ENCODE data around the gene CLEC3B. TPM values are rescaled to one million over a fixed set of nuclear protein-coding genes. Genes with fewer than 3 reads are reported as not detected.

Gene CLEC3B
- polyA plus RNA-seq, 2 of the 4 experiments (the other 2 are of a cell fraction): not detected

- Histone ChIP-seq H3K4me2 (no peak overlapping the region), H3K9me3 (no peaks in the 10 kb centered on the region), H3K4me3 (no peak overlapping the region), H3K4me1 (no peaks in the 10 kb centered on the region), H3K27ac (no peak overlapping the region)
- ATAC-seq (no peak), FAIRE-seq (no peak), DNase-seq (ENCODE audit: low read depth in 1 of 2, low spot score in 1 of 2) (no peak)
- POLR2A ChIA-PET: no interaction called here
- TF ChIP-seq CBX2 (IDR thresholded peaks at IDR 0.05; ENCODE audit: borderline replicate concordance, low read depth): no peak
- TF ChIP-seq, protein P1, sequence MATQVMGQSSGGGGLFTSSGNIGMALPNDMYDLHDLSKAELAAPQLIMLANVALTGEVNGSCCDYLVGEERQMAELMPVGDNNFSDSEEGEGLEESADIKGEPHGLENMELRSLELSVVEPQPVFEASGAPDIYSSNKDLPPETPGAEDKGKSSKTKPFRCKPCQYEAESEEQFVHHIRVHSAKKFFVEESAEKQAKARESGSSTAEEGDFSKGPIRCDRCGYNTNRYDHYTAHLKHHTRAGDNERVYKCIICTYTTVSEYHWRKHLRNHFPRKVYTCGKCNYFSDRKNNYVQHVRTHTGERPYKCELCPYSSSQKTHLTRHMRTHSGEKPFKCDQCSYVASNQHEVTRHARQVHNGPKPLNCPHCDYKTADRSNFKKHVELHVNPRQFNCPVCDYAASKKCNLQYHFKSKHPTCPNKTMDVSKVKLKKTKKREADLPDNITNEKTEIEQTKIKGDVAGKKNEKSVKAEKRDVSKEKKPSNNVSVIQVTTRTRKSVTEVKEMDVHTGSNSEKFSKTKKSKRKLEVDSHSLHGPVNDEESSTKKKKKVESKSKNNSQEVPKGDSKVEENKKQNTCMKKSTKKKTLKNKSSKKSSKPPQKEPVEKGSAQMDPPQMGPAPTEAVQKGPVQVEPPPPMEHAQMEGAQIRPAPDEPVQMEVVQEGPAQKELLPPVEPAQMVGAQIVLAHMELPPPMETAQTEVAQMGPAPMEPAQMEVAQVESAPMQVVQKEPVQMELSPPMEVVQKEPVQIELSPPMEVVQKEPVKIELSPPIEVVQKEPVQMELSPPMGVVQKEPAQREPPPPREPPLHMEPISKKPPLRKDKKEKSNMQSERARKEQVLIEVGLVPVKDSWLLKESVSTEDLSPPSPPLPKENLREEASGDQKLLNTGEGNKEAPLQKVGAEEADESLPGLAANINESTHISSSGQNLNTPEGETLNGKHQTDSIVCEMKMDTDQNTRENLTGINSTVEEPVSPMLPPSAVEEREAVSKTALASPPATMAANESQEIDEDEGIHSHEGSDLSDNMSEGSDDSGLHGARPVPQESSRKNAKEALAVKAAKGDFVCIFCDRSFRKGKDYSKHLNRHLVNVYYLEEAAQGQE (IDR thresholded peaks at IDR 0.05): no peak
- 82% methylated on average over 11 of the region's 13 CpGs for WGBS (ENCODE audit: missing lambda C conversion rate)
- CTCF ChIA-PET: interaction anchor here (1.7 to 2.9 kb wide), 2 partner anchors 44 to 125 kb away, joined by 6 to 13 read pairs; no protein-coding TSS in a partner anchor
These were observed 59.0 kb downstream of the CLEC3B start for GRCh38 chr3:45084820-45085816.

Small RNA genes lying within 50 kb of the gene (small RNA-seq; reads per million reads assigned to genes)
- 0 reads per million in 6 experiments for gene RNU5B-3P

Other genes starting within 250 kb of the CLEC3B start
- gene TMEM42, start 164.4 kb upstream of the CLEC3B start, polyA plus RNA-seq (2011; rRNA removed): 18.0 and 22.8 TPM in 2 replicates
- gene TMEM42, start 164.4 kb upstream of the CLEC3B start, polyA plus RNA-seq (2017; fragmentation: RNase III; extraction: RNeasy Plus Mini Kit Qiagen cat#74134 plus additional on column Dnase treatment): 7.7 to 10.0 TPM (median 9.3 TPM) in 3 replicates
- gene TGM4, start 151.7 kb upstream of the CLEC3B start, polyA plus RNA-seq (2011; rRNA removed): 0.01 and 0.03 TPM in 2 replicates
- gene TGM4, start 151.7 kb upstream of the CLEC3B start, polyA plus RNA-seq (2017; fragmentation: RNase III; extraction: RNeasy Plus Mini Kit Qiagen cat#74134 plus additional on column Dnase treatment): not detected in 3 replicates
- gene ZDHHC3, start 50.1 kb upstream of the CLEC3B start, polyA plus RNA-seq (2011; rRNA removed): 57.7 and 84.7 TPM in 2 replicates
- 28.7 to 30.9 TPM (median 30.0 TPM) in 3 replicates for gene ZDHHC3, start 50.1 kb upstream of the CLEC3B start, polyA plus RNA-seq (2017; fragmentation: RNase III; extraction: RNeasy Plus Mini Kit Qiagen cat#74134 plus additional on column Dnase treatment)
- gene EXOSC7, start 50.1 kb upstream of the CLEC3B start, polyA plus RNA-seq (2011; rRNA removed): 53.9 and 68.4 TPM in 2 replicates
- gene EXOSC7, start 50.1 kb upstream of the CLEC3B start, polyA plus RNA-seq (2017; fragmentation: RNase III; extraction: RNeasy Plus Mini Kit Qiagen cat#74134 plus additional on column Dnase treatment): 58.7 to 61.8 TPM (median 59.1 TPM) in 3 replicates
- gene CDCP1, start 120.1 kb downstream of the CLEC3B start, polyA plus RNA-seq (2011; rRNA removed): 9.9 and 12.5 TPM in 2 replicates
- gene CDCP1, start 120.1 kb downstream of the CLEC3B start, polyA plus RNA-seq (2017; fragmentation: RNase III; extraction: RNeasy Plus Mini Kit Qiagen cat#74134 plus additional on column Dnase treatment): 3.0 to 3.9 TPM (median 3.4 TPM) in 3 replicates
- gene TMEM158, start 200.0 kb downstream of the CLEC3B start, polyA plus RNA-seq (2011; rRNA removed): 0.95 and 1.8 TPM in 2 replicates
- 3.2 to 3.9 TPM (median 3.4 TPM) in 3 replicates for gene TMEM158, start 200.0 kb downstream of the CLEC3B start, polyA plus RNA-seq (2017; fragmentation: RNase III; extraction: RNeasy Plus Mini Kit Qiagen cat#74134 plus additional on column Dnase treatment)